Measurements from ENCODE around the gene ARHGDIA.

DNA sequence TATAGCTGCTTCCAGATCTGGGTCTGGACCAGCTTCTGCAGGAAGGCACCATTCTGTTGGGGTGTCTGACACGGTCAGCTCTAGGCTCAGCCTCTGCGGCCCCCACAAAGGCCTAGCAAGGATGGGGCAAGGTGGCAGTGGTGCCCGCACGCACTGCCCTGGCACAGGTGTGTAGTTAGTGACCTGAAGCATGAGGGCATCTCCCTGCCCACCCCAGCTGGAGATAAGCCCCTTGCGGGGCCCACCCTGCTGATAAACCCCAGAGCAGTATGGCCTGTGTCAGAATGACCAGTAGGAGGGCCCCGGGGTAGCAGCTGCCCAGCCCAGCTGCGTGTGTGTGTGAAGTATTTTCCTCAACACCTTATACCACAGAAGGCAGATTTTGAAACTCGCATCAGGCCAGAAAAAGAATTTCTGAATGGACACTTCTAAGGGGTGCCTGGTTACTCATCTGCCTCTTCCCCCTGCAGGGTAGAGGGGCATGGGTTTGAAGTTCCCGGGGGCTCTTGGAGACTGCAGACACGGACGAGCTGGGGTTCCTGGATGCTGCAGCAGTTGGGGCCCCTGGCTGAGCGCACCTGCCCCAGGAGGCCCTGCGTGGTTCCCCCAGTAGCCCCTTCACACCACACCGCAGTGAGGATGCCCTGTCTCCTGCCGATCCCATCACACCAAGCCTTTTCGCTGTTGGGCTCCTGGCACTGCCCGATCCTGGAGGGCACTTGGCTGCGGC lies 4.5 kb downstream of the ARHGDIA start:
- no peak for TF ChIP-seq TAF1 (IDR thresholded peaks at IDR 0.05; ENCODE audit: low read depth)
- TF ChIP-seq, protein P1, sequence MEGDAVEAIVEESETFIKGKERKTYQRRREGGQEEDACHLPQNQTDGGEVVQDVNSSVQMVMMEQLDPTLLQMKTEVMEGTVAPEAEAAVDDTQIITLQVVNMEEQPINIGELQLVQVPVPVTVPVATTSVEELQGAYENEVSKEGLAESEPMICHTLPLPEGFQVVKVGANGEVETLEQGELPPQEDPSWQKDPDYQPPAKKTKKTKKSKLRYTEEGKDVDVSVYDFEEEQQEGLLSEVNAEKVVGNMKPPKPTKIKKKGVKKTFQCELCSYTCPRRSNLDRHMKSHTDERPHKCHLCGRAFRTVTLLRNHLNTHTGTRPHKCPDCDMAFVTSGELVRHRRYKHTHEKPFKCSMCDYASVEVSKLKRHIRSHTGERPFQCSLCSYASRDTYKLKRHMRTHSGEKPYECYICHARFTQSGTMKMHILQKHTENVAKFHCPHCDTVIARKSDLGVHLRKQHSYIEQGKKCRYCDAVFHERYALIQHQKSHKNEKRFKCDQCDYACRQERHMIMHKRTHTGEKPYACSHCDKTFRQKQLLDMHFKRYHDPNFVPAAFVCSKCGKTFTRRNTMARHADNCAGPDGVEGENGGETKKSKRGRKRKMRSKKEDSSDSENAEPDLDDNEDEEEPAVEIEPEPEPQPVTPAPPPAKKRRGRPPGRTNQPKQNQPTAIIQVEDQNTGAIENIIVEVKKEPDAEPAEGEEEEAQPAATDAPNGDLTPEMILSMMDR (IDR thresholded peaks at IDR 0.05; ENCODE audit: poor library complexity, severe bottlenecking) = no peak
- TF ChIP-seq SMC3 (conservative IDR thresholded peaks at IDR 0.05; ENCODE audit: poor library complexity) = no peak
- no peak for TF ChIP-seq EZH2 (IDR thresholded peaks at IDR 0.05; ENCODE audit: borderline replicate concordance, insufficient read depth, low read length, poor library complexity, severe bottlenecking)
- no peak for TF ChIP-seq EP300 (conservative IDR thresholded peaks at IDR 0.05; ENCODE audit: poor library complexity, severe bottlenecking)
- TF ChIP-seq, protein P2, sequence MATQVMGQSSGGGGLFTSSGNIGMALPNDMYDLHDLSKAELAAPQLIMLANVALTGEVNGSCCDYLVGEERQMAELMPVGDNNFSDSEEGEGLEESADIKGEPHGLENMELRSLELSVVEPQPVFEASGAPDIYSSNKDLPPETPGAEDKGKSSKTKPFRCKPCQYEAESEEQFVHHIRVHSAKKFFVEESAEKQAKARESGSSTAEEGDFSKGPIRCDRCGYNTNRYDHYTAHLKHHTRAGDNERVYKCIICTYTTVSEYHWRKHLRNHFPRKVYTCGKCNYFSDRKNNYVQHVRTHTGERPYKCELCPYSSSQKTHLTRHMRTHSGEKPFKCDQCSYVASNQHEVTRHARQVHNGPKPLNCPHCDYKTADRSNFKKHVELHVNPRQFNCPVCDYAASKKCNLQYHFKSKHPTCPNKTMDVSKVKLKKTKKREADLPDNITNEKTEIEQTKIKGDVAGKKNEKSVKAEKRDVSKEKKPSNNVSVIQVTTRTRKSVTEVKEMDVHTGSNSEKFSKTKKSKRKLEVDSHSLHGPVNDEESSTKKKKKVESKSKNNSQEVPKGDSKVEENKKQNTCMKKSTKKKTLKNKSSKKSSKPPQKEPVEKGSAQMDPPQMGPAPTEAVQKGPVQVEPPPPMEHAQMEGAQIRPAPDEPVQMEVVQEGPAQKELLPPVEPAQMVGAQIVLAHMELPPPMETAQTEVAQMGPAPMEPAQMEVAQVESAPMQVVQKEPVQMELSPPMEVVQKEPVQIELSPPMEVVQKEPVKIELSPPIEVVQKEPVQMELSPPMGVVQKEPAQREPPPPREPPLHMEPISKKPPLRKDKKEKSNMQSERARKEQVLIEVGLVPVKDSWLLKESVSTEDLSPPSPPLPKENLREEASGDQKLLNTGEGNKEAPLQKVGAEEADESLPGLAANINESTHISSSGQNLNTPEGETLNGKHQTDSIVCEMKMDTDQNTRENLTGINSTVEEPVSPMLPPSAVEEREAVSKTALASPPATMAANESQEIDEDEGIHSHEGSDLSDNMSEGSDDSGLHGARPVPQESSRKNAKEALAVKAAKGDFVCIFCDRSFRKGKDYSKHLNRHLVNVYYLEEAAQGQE (IDR thresholded peaks at IDR 0.05; ENCODE audit: borderline replicate concordance) = no peak
- no peak for TF ChIP-seq POLR2AphosphoS5 (IDR thresholded peaks at IDR 0.05)
- TF ChIP-seq RAD21 (conservative IDR thresholded peaks at IDR 0.05) = no peak
- TF ChIP-seq MXI1 (conservative IDR thresholded peaks at IDR 0.05; ENCODE audit: poor library complexity, severe bottlenecking) = no peak
